Esophagus muscularis mucosa (tissue), 4 donors: Measurements from ENCODE around the gene PLET1. TPM values are rescaled to one million over a fixed set of nuclear protein-coding genes. Genes with fewer than 3 reads are reported as not detected.

ENCODE experiments used
- DNase-seq: peaks from one replicate; pipeline ENCODE4 v3.0.0-alpha.2; 2017; ENCODE audit errors: extremely low spot score
- H3K27ac ChIP-seq, 4 donors: fragments of 200-600 bp; sonication (generic); replicated peaks in 1 of 4; 1 replicate in 3 of 4; 2 replicates in 1 of 4; pipeline ENCODE4 v1.5.1; 2016 to 2019; ENCODE audit warnings: mild to moderate bottlenecking in 1 of 4
- H3K27me3 ChIP-seq, 4 donors: fragments of 200-600 bp; sonication (generic); one replicate each; pipeline versions ENCODE4 v1.5.1 to v1.6.0; 2016 to 2019
- H3K36me3 ChIP-seq, 4 donors: fragments of 200-600 bp; sonication (generic); one replicate each; pipeline ENCODE4 v1.5.1; 2016 to 2019
- H3K4me1 ChIP-seq, 4 donors: fragments of 200-600 bp; sonication (generic); one replicate each; pipeline ENCODE4 v1.5.1; 2016 to 2019
- H3K4me3 ChIP-seq, 4 donors: fragments of 200-600 bp; sonication (generic); 1 replicate in 2 of 4; 2 replicates in 2 of 4; pipeline ENCODE4 v1.5.1; 2016 to 2019; ENCODE audit warnings: mild to moderate bottlenecking in 4 of 4, moderate library complexity in 1 of 4
- H3K9me3 ChIP-seq, 4 donors: fragments of 200-600 bp; sonication (generic); 1 replicate in 3 of 4; 2 replicates in 1 of 4; pipeline ENCODE4 v1.5.1; 2016 to 2019
- CTCF ChIP-seq, 3 experiments: fragments of 200-600 bp in 2 of 3; fragments of 450-650 bp in 1 of 3; sonication (generic) in 2 of 3; IDR thresholded peaks; one replicate each; pipeline ENCODE4 v1.5.1; 2017 to 2019; ENCODE audit warnings: antibody characterized with exemption in 3 of 3, mild to moderate bottlenecking in 2 of 3, moderate library complexity in 1 of 3
- EP300 ChIP-seq: sonication (generic); formaldehyde crosslinking; IDR thresholded peaks from one replicate; pipeline ENCODE4 v1.6.1; 2017; ENCODE audit warnings: antibody characterized with exemption
- POLR2A ChIP-seq: fragments of 450-650 bp; IDR thresholded peaks from one replicate; pipeline ENCODE4 v1.6.1; 2017; ENCODE audit warnings: antibody characterized with exemption, moderate library complexity, mild to moderate bottlenecking, low read depth
- POLR2AphosphoS5 ChIP-seq, 2 donors: sonication (generic); formaldehyde crosslinking; IDR thresholded peaks; one replicate each; pipeline ENCODE4 v1.6.1; 2017; ENCODE audit warnings: antibody characterized with exemption in 2 of 2
- WGBS: methylation state at CpG from one replicate; pipeline ENCODE4 v1.1.5; 2018; 5-methylcytosine and 5-hydroxymethylcytosine counted together
- intact Hi-C: fragments of 100-400 bp; cut with DNase I; formaldehyde crosslinking; loops from one replicate; pipeline ENCODE4 v1.15.1; 2023
- total RNA-seq, 4 donors: library from RNA; depleted of rRNA; stranded (reverse); fragments of >200 nt; gene quantifications; one replicate each; pipeline versions ENCODE4 v1.1.0 to v1.2.1, GENCODE V29; 2016

The PLET1 gene
- total RNA-seq, 4 donors from 2014 or later: not detected

GRCh38 chr11:112293614-112294013, 33.0 kb upstream of the PLET1 start:
- no peak overlapping the region for H3K4me3 ChIP-seq
- H3K36me3 ChIP-seq: peaks cover 0 to 8% (median 0%) of the 10 kb centered on the region in 4 donors
- no peak for TF ChIP-seq EP300
- no peak for TF ChIP-seq CTCF (IDR thresholded peaks at IDR 0.05)
- TF ChIP-seq POLR2A: no peak
- no peak for TF ChIP-seq POLR2AphosphoS5 (IDR thresholded peaks at IDR 0.05)
- H3K27me3 ChIP-seq: no peaks in the 10 kb centered on the region
- H3K9me3 ChIP-seq: no peaks in the 10 kb centered on the region
- WGBS: 36% methylated on average over 2 of the region's 2 CpGs
- DNase-seq: no peak
- H3K27ac ChIP-seq: peak overlapping the region; percentile 74 to 85 (median 82)
- peaks cover 24 to 63% (median 58%) of the 10 kb centered on the region in 4 donors for H3K4me1 ChIP-seq
- intact Hi-C loops: loop anchor here (10.0 kb wide), 2 partner anchors 291 to 511 kb away; no protein-coding TSS in a partner anchor

- intact Hi-C loops: loop anchor here (10.0 kb wide), 2 partner anchors 292 to 512 kb away; no protein-coding TSS in a partner anchor
- H3K36me3 ChIP-seq: peaks cover 0 to 8% (median 0%) of the 10 kb centered on the region in 4 donors
- no peaks in the 10 kb centered on the region for H3K9me3 ChIP-seq
- H3K4me1 ChIP-seq: peaks cover 21 to 57% (median 51%) of the 10 kb centered on the region in 4 donors
- H3K27me3 ChIP-seq: no peaks in the 10 kb centered on the region
- DNase-seq: no peak
- H3K27ac ChIP-seq: peak overlapping the region; percentile 74 to 85 (median 82)
- peak in 1 of 2 donors; percentile 72 for TF ChIP-seq POLR2AphosphoS5 (IDR thresholded peaks at IDR 0.05)
- no peak for TF ChIP-seq EP300
- TF ChIP-seq POLR2A: no peak
- TF ChIP-seq CTCF (IDR thresholded peaks at IDR 0.05): no peak
- no peak overlapping the region for H3K4me3 ChIP-seq
Measured at GRCh38 chr11:112292785-112293407, 32.2 kb upstream of the PLET1 start.

- Histone ChIP-seq H3K27ac (peak overlapping the region; percentile 74 to 85 (median 82)), H3K36me3 (peaks cover 0 to 1% (median 0%) of the 10 kb centered on the region in 4 donors), H3K4me1 (peaks cover 21 to 57% (median 51%) of the 10 kb centered on the region in 4 donors), H3K9me3 (no peaks in the 10 kb centered on the region), H3K4me3 (no peak overlapping the region), H3K27me3 (no peaks in the 10 kb centered on the region)
- TF ChIP-seq EP300 (no peak), CTCF (IDR thresholded peaks at IDR 0.05) (no peak), POLR2A (no peak), POLR2AphosphoS5 (IDR thresholded peaks at IDR 0.05) (no peak)
- intact Hi-C loops: loop anchor here (10.0 kb wide), 2 partner anchors 293 to 513 kb away; no protein-coding TSS in a partner anchor
- DNase-seq: no peak
Measured at GRCh38 chr11:112292188-112292587, 31.5 kb upstream of the PLET1 start.

- intact Hi-C loops: loop anchor here (2.0 to 10.0 kb wide), 3 partner anchors 76 to 514 kb away; no protein-coding TSS in a partner anchor
- Histone ChIP-seq H3K4me1 (peaks cover 21 to 57% (median 51%) of the 10 kb centered on the region in 4 donors), H3K9me3 (no peaks in the 10 kb centered on the region), H3K36me3 (no peaks in the 10 kb centered on the region), H3K27ac (peak overlapping the region; percentile 74 to 85 (median 82)), H3K4me3 (peak overlapping the region; percentile 66 to 69 (median 69)), H3K27me3 (no peaks in the 10 kb centered on the region)
- TF ChIP-seq CTCF (IDR thresholded peaks at IDR 0.05): no peak
- no peak for TF ChIP-seq POLR2A
- TF ChIP-seq EP300: no peak
- no peak for TF ChIP-seq POLR2AphosphoS5 (IDR thresholded peaks at IDR 0.05)
- 82% methylated on average over 6 of the region's 6 CpGs for WGBS
- DNase-seq: no peak
Measured at GRCh38 chr11:112291191-112291590, 30.5 kb upstream of the PLET1 start.
